ENCODE measurements around the gene ACTR5.
"Not testable (repeated sequence)": the region's sequence is repeated elsewhere in the genome, so short reads cannot be mapped to it uniquely, and the experiment has no call there.

The ACTR5 gene

DNA sequence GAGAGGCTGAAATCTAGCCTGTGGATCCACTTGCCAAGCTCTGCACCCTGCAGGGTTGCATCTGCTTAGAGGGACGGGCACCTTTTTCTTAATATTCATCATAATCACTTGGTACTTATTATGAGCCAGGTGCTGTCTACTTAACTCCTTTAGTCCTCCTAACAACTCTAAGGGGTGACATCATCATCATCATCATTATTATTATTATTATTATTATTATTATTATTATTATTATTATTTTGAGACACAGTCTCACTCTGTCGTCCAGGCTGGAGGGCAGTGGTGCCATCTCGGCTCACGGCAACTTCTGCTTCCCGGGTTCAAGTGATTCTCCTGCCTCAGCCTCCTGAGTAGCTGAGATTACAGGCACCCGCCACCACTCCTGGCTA, 65.3 kb downstream of the ACTR5 start:
- WGBS (ENCODE audit: insufficient coverage): 93% methylated on average over 3 of the region's 6 CpGs
- DNase-seq; H3K9me3 ChIP-seq (ENCODE audit: control extremely low read depth in 1 of 5, control insufficient read depth in 4 of 5, insufficient read depth in 2 of 5, low read depth in 1 of 5, low read length in 4 of 5); H3K27ac ChIP-seq (ENCODE audit: insufficient read depth in 1 of 2, low read depth in 1 of 2, low read length in 2 of 2, poor library complexity in 1 of 2, severe bottlenecking in 2 of 2); H3K27me3 ChIP-seq (replicated peaks in 2 of 5; ENCODE audit: control insufficient read depth in 4 of 5, insufficient read depth in 5 of 5, low read length in 4 of 5); CTCF ChIA-PET; H3K4me3 ChIP-seq (ENCODE audit: control insufficient read depth in 1 of 7, extremely low read depth in 1 of 7, insufficient read depth in 4 of 7, low read depth in 2 of 7, low read length in 6 of 7); POLR2A ChIA-PET; H3K36me3 ChIP-seq (ENCODE audit: control insufficient read depth in 4 of 4, insufficient read depth in 4 of 4, low read length in 3 of 4): not testable (repeated sequence)
- H3K4me1 ChIP-seq (ENCODE audit: control extremely low read depth in 1 of 4, control insufficient read depth in 4 of 4, insufficient read depth in 4 of 4, low read length in 3 of 4): peaks cover 0 to 13% (median 4%) of the 10 kb centered on the region in 4 experiments

DNA sequence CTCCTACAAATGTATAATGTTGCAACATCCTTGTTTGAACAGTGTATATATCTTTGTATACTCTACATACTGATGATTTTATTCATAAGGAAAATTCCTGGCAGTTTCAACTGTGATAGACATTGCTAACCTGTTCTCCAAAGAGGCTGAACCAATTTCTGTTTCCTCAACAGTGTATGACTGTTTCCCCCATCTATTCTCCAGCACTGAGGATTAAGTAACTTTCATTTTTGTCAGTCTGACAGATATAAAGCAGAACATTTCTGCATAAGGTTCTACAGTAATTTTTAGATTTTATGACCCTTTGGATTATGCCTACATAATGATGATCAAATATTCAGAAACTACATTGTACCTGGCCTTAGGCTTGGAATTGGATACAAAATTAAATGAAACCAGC, 67.2 kb downstream of the ACTR5 start:
- H3K9me3 ChIP-seq (ENCODE audit: control extremely low read depth in 1 of 5, control insufficient read depth in 4 of 5, insufficient read depth in 2 of 5, low read depth in 1 of 5, low read length in 4 of 5): peaks cover 0 to 3% (median 0%) of the 10 kb centered on the region in 5 experiments
- H3K4me3 ChIP-seq (ENCODE audit: control insufficient read depth in 1 of 7, extremely low read depth in 1 of 7, insufficient read depth in 4 of 7, low read depth in 2 of 7, low read length in 6 of 7): no peak overlapping the region
- H3K36me3 ChIP-seq (ENCODE audit: control insufficient read depth in 4 of 4, insufficient read depth in 4 of 4, low read length in 3 of 4): peaks cover 0 to 6% (median 2%) of the 10 kb centered on the region in 4 experiments
- no peak for DNase-seq
- no peak overlapping the region for H3K27ac ChIP-seq (ENCODE audit: insufficient read depth in 1 of 2, low read depth in 1 of 2, low read length in 2 of 2, poor library complexity in 1 of 2, severe bottlenecking in 2 of 2)
- no peaks in the 10 kb centered on the region for H3K27me3 ChIP-seq (replicated peaks in 2 of 5; ENCODE audit: control insufficient read depth in 4 of 5, insufficient read depth in 5 of 5, low read length in 4 of 5)
- H3K4me1 ChIP-seq (ENCODE audit: control extremely low read depth in 1 of 4, control insufficient read depth in 4 of 4, insufficient read depth in 4 of 4, low read length in 3 of 4): peaks cover 0 to 5% (median 0%) of the 10 kb centered on the region in 4 experiments
- ChIA-PET CTCF (interaction anchor here (1.1 to 4.5 kb wide), 4 partner anchors 8 to 235 kb away, joined by 4 to 25 read pairs (median 6); partner anchors contain the start of gene PPP1R16B), POLR2A (interaction anchor here (1.0 kb wide), 1 partner anchor 10 kb away, joined by 4 read pairs; the partner anchor contains the start of gene PPP1R16B)

GRCh38 chr20:38818113-38819065, 70.1 kb downstream of the ACTR5 start:
- no peaks in the 10 kb centered on the region for H3K27me3 ChIP-seq (replicated peaks in 2 of 5; ENCODE audit: control insufficient read depth in 4 of 5, insufficient read depth in 5 of 5, low read length in 4 of 5)
- POLR2A ChIA-PET: interaction anchor here (0.8 to 1.4 kb wide), 4 partner anchors 9 to 14 kb away, joined by 3 to 13 read pairs (median 4); partner anchors contain the start of gene PPP1R16B
- H3K36me3 ChIP-seq (ENCODE audit: control insufficient read depth in 4 of 4, insufficient read depth in 4 of 4, low read length in 3 of 4): peaks cover 0 to 8% (median 0%) of the 10 kb centered on the region in 4 experiments
- no peak overlapping the region for H3K4me3 ChIP-seq (ENCODE audit: control insufficient read depth in 1 of 7, extremely low read depth in 1 of 7, insufficient read depth in 4 of 7, low read depth in 2 of 7, low read length in 6 of 7)
- WGBS (ENCODE audit: insufficient coverage): 97% methylated on average over 8 of the region's 9 CpGs
- no peaks in the 10 kb centered on the region for H3K4me1 ChIP-seq (ENCODE audit: control extremely low read depth in 1 of 4, control insufficient read depth in 4 of 4, insufficient read depth in 4 of 4, low read length in 3 of 4)
- CTCF ChIA-PET: interaction anchor here (0.6 to 4.5 kb wide), 5 partner anchors 11 to 28 kb away, joined by 3 to 25 read pairs (median 5); partner anchors contain the start of gene PPP1R16B
- DNase-seq: no peak
- no peak overlapping the region for H3K27ac ChIP-seq (ENCODE audit: insufficient read depth in 1 of 2, low read depth in 1 of 2, low read length in 2 of 2, poor library complexity in 1 of 2, severe bottlenecking in 2 of 2)
- peaks cover 0 to 10% (median 2%) of the 10 kb centered on the region in 5 experiments for H3K9me3 ChIP-seq (ENCODE audit: control extremely low read depth in 1 of 5, control insufficient read depth in 4 of 5, insufficient read depth in 2 of 5, low read depth in 1 of 5, low read length in 4 of 5)
